GM12873 (cell line): ENCODE data around the gene SAMM50.

Experiments
- TF ChIP-seq, protein P1 (sequence below): IDR thresholded peaks from 2 replicates; pipeline ENCODE4 v1.5.1; 2012; ENCODE audit warnings: low read depth, mild to moderate bottlenecking, moderate library complexity, low read length, control low read depth; ENCODE audit not compliant: insufficient read depth; ENCODE audit errors: missing control alignments

The SAMM50 gene

DNA sequence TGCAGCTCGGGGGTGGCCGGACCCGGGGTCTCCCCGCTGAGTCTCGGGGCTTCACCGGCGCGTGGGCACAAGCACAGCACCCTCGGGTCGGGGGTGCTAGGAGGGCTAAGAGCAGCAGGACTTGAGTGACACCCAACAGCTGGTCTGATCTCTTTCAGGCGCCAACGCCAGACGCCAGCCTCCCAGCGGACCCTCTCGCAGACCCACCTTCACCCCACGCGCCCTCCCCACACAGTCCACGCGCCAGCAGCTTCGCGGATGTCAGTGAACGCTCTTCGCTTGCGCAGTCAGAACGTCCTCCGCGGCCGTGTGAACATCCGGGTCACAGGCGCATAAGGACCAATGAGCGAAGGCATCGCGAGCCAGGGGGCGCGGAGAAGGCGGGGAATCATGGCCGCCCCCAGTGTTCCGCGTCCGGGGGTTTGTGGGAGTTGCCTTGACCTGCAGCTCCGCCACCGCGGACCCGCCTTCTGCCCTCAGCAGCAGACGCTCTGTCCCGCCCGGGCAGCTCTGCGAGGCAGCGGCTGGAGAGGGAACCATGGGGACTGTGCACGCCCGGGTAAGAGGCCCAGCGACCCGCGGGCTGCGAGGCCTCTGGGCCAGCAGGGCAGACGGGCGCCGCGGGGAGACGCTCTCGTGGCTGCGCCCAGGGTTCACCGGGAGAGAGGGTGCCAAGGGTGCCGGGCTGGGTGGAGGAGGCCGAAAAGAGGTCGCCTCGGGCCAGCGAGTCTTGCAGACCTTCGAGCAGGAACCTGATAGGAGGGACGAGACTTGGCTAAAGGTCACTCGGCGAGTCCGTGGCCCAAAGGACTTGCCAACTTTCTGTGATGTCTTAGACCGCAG, at the start of gene SAMM50:
Gene SAMM50, plus strand, starts transcription at position 403 of the 843 bp plus-strand sequence. Its CDS starts 136 bp downstream, at position 539.
- TF ChIP-seq, protein P1, sequence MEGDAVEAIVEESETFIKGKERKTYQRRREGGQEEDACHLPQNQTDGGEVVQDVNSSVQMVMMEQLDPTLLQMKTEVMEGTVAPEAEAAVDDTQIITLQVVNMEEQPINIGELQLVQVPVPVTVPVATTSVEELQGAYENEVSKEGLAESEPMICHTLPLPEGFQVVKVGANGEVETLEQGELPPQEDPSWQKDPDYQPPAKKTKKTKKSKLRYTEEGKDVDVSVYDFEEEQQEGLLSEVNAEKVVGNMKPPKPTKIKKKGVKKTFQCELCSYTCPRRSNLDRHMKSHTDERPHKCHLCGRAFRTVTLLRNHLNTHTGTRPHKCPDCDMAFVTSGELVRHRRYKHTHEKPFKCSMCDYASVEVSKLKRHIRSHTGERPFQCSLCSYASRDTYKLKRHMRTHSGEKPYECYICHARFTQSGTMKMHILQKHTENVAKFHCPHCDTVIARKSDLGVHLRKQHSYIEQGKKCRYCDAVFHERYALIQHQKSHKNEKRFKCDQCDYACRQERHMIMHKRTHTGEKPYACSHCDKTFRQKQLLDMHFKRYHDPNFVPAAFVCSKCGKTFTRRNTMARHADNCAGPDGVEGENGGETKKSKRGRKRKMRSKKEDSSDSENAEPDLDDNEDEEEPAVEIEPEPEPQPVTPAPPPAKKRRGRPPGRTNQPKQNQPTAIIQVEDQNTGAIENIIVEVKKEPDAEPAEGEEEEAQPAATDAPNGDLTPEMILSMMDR: no peak

DNA sequence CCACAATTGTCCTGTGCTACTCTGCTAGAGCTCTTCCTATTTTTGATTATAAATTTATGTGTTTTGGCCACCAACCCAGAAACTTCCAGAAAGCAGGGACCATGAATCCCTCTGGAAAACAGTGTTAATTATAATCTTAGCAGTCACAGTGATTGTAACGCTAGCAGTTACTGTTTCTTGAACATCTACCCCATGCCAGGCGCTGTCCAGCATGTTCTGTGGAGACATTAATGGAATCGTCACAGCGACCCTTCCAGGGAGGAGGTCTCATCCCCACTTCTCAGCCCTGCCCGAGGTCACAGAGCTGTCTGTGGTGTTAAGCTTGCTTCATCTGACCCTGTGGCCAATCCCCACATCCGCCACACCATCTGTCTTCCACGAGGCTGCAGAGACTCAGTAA, 49.6 kb upstream of the SAMM50 start:
- TF ChIP-seq, protein P1: no peak

DNA sequence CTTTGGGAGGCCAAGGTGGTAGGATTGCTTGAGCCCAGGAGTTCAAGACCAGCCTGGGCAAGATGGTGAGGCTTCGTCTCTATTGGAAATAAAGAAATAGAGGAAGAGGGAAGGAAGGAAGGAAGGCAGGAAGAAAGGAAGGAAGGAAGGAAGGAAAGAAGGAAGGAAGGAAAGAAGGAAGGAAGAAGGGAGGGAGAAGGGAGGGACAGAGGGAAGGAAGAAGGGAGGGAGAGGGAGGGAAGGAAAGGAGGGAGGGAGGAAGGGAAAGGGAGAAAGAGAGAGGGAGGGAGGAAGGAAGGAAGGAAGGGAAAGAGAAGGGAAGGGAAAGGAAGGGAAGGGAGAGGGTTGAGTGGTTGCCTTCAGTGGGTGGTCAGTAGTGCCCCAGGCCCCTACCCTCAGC, 45.5 kb upstream of the SAMM50 start:
- TF ChIP-seq, protein P1: no peak

DNA sequence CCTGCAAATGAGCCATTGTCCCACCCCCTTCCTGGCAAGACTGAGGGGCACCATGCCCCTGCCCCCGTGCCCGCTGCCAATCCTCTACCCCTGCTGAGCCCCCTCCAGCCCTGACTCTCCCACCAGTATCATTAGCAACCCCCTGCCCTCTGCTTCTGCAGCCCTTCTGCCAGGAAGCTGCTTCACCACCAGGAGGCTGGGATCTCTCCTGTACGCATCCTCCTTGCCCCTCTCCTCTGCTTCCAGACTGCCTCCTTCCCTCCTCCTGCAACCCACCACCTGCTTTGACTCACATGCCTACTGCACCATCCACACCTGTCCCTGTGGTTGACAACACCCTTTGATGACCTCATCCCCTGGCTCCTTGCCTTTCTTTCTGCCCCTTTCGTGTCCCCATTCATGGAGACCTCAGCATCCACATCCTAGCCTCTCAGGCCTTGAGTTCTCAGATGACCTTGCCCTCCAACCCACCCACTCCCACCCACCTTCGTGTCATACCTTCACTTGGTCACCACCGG, 45.0 kb upstream of the SAMM50 start:
- TF ChIP-seq, protein P1: no peak

DNA sequence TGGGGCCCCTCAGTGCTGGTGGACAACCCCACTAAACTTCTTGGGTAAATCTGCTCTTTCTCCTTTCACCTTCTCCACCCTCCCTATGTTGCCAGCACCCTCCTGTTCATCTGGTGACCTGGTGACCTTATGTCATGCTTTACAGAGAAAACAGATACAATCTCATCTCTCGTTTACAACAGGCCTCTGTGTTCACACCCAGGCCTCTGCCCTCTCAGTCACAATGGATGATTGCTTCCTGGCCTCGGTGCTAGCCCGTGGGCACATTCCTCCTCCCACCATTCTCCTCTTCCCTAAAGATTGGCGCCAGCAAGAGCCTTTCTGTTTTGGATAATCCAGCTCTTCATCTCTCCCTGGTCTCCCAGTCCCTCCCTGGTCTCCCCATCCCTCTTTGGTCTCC, 43.9 kb upstream of the SAMM50 start:
- TF ChIP-seq, protein P1: no peak

DNA sequence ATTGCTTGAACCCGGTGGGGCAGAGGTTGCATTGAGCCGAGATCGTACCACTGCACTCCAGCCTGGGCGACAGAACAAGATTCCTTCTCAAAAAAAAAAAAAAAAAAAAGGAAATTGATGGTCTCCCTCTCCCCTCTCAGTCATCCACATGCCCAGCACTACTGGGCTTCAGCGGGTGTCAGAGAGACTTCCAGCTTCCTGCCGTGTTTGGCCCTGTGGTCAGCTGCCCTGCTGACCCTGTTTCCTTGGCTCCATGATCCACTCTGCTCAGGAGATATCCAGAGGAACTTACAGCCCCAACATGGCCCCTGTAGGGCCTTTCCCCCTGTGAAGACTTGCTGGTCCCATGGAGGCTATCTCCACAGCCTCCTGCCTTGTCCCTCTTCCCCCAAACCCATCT, 37.7 kb upstream of the SAMM50 start:
- TF ChIP-seq, protein P1: no peak

DNA sequence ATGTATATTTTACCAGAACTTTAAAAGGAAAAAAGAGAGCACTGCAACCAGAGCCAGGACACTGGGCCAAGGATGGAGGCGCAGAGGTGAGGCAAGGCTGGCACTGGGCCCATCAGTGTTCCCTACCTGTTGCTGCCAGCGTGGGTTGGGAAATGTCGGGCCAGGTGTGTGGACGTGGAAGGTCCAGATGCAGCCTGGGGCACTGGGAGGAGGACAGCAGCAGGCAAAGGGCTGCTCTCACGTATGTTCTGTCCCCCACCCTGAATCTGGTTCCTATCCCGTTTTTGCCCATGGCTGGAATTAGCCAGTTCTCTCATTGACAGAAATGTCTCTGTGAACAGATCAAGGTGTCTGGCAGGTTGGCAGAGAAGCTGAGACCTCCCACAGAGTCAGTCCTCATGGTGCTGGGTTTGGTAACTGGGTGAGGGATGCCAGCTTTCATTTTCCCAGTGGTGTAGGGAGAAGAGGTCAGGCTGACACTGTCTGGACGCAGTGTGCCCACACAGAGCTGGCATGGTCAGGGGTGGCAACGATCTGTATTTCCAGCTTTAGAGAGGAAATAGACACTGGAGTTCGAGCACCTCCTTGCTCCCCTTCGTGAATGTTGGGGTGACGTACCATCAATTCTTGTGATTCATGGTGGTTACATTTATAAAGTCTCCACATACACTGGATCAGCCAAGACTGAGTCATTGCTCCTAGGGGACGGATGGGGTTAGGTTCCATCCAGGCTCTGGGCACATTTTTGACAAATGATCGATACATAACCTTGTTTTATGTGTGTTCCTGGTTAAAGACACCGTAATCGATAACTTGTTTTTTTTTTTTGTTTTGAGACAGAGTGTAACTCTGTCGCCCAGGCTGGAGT, 35.9 kb upstream of the SAMM50 start:
- TF ChIP-seq, protein P1: no peak
